H1 (cell line): ENCODE results near the gene SH3BGRL3. TPM values are rescaled to one million over a fixed set of nuclear protein-coding genes. Genes with fewer than 3 reads are reported as not detected.

ENCODE experiments used
- ATF3 ChIP-seq: IDR thresholded peaks from 2 replicates; pipeline ENCODE4 v1.6.1; 2011; ENCODE audit warnings: low read depth, mild to moderate bottlenecking, low read length; ENCODE audit not compliant: insufficient read depth
- BRCA1 ChIP-seq: IDR thresholded peaks from 2 replicates; pipeline ENCODE4 v1.6.1; 2012; ENCODE audit warnings: low read depth, low read length, improper control_type of control experiment
- CHD1 ChIP-seq: IDR thresholded peaks from 2 replicates; pipeline ENCODE4 v1.6.1; 2012; ENCODE audit warnings: low read depth, low read length, improper control_type of control experiment
- CTBP2 ChIP-seq: IDR thresholded peaks from 2 replicates; pipeline ENCODE4 v1.7.0; 2011; ENCODE audit warnings: borderline replicate concordance, mild to moderate bottlenecking, moderate library complexity, mixed read lengths, low read length; ENCODE audit not compliant: insufficient read depth, insufficient read length
- E2F6 ChIP-seq: IDR thresholded peaks from 2 replicates; pipeline ENCODE4 v1.6.1; 2012; ENCODE audit warnings: inconsistent platforms
- EZH2 ChIP-seq: fragments of 200-600 bp; sonication (generic); IDR thresholded peaks from 2 replicates; pipeline ENCODE4 v1.7.1; 2012; ENCODE audit warnings: low read depth, mild to moderate bottlenecking, moderate library complexity, low read length, inconsistent platforms; ENCODE audit not compliant: severe bottlenecking
- FOSL1 ChIP-seq: IDR thresholded peaks from 2 replicates; pipeline ENCODE4 v1.6.1; 2011; ENCODE audit warnings: mild to moderate bottlenecking, low read depth, low read length, moderate library complexity; ENCODE audit not compliant: insufficient read depth
- GABPA ChIP-seq: IDR thresholded peaks from 2 replicates; pipeline ENCODE4 v1.6.1; 2011; ENCODE audit warnings: mild to moderate bottlenecking, low read length, moderate library complexity, borderline replicate concordance; ENCODE audit not compliant: insufficient read depth
- HDAC6 ChIP-seq: IDR thresholded peaks from one replicate; pipeline ENCODE4 v1.7.1; 2012; ENCODE audit warnings: low read depth, mild to moderate bottlenecking, inconsistent platforms, low read length, moderate library complexity
- JUND ChIP-seq: IDR thresholded peaks from 2 replicates; pipeline ENCODE4 v1.6.1; 2011; ENCODE audit warnings: mild to moderate bottlenecking, improper control_type of control experiment, low read length
- NANOG ChIP-seq: IDR thresholded peaks from 2 replicates; pipeline ENCODE4 v1.6.1; 2011; ENCODE audit warnings: low read length, low read depth, mild to moderate bottlenecking, inconsistent platforms; ENCODE audit not compliant: insufficient read depth, poor library complexity, severe bottlenecking
- PHF8 ChIP-seq: fragments of 200-600 bp; sonication (generic); conservative IDR thresholded peaks from 2 replicates; pipeline ENCODE4 v1.7.1; 2012; ENCODE audit warnings: low read depth, mild to moderate bottlenecking, inconsistent platforms, low read length, moderate library complexity
- POU5F1 ChIP-seq: IDR thresholded peaks from 2 replicates; pipeline ENCODE4 v1.6.1; 2011; ENCODE audit warnings: low read depth, mild to moderate bottlenecking, low read length, moderate library complexity
- RBBP5 ChIP-seq: IDR thresholded peaks from 2 replicates; pipeline ENCODE4 v1.7.1; 2012; ENCODE audit warnings: low read depth, mild to moderate bottlenecking, inconsistent platforms, low read length, moderate library complexity, borderline replicate concordance
- RFX5 ChIP-seq: IDR thresholded peaks from 2 replicates; pipeline ENCODE4 v1.6.1; 2011; ENCODE audit warnings: low read depth, low read length, improper control_type of control experiment, borderline replicate concordance
- RXRA ChIP-seq: IDR thresholded peaks from 2 replicates; pipeline ENCODE4 v1.6.1; 2011; ENCODE audit warnings: low read depth, mild to moderate bottlenecking, low read length, moderate library complexity; ENCODE audit not compliant: insufficient read depth
- SIN3A ChIP-seq, 2 experiments: IDR thresholded peaks in 1 of 2; conservative IDR thresholded peaks in 1 of 2; 2 replicates each; pipeline ENCODE4 v1.6.1; 2011 to 2012; ENCODE audit warnings: low read length in 2 of 2, improper control_type of control experiment in 1 of 2, low read depth in 1 of 2, mild to moderate bottlenecking in 1 of 2
- SIX5 ChIP-seq: IDR thresholded peaks from 2 replicates; pipeline ENCODE4 v1.6.1; 2011; ENCODE audit warnings: mild to moderate bottlenecking, low read depth, low read length
- SP1 ChIP-seq: IDR thresholded peaks from 2 replicates; pipeline ENCODE4 v1.6.1; 2011; ENCODE audit warnings: low read depth, low read length
- SP2 ChIP-seq: IDR thresholded peaks from 2 replicates; pipeline ENCODE4 v1.6.1; 2012; ENCODE audit warnings: mild to moderate bottlenecking, low read length, inconsistent platforms
- SUZ12 ChIP-seq: fragments of 200-600 bp; sonication (generic); IDR thresholded peaks from 2 replicates; pipeline ENCODE4 v1.6.1; 2012; ENCODE audit warnings: mild to moderate bottlenecking, inconsistent platforms, low read length, moderate library complexity, mixed read lengths
- TAF7 ChIP-seq: optimal IDR thresholded peaks from 2 replicates; pipeline ENCODE3; 2011; ENCODE audit warnings: low read depth, mild to moderate bottlenecking, inconsistent platforms, low read length, moderate library complexity, borderline replicate concordance
- YY1 ChIP-seq: IDR thresholded peaks from 2 replicates; pipeline ENCODE4 v1.6.1; 2011; ENCODE audit warnings: low read depth, mild to moderate bottlenecking, low read length
- polyA plus RNA-seq, 7 experiments: library from polyadenylated mRNA; depleted of rRNA in 3 of 7; stranded (reverse) in 5 of 7; unstranded in 2 of 7; fragments of >200 nt in 5 of 7; fragments of 200-250 nt in 2 of 7; gene quantifications; 1 replicate in 5 of 7; 2 replicates in 1 of 7; 4 replicates in 1 of 7; pipeline versions ENCODE4 v1.2.1 to v1.2.3, GENCODE V29; 2011 to 2013; ENCODE audit warnings: missing spikeins in 2 of 7, mixed read lengths in 2 of 7
- total RNA-seq: library from RNA; stranded (reverse); fragmentation: NEBNext Ultra II Directional; extraction: Animal tissue kit (Norgen Biotek cat#: 25700); gene quantifications from 2 replicates; pipeline ENCODE4 v1.2.1, GENCODE V29; 2021

Gene SH3BGRL3
- total and polyA plus RNA-seq, 2 of the 8 experiments (the other 6 are each of a cell fraction or from before 2014, with no cell fraction given), result 77.8 to 107 TPM

GRCh38 chr1:26285366-26286063 is 5.6 kb downstream of the SH3BGRL3 start (continued):
- no peak for TF ChIP-seq FOSL1
- no peak for TF ChIP-seq SP1
- TF ChIP-seq JUND, result no peak
- no peak for TF ChIP-seq HDAC6
- no peak for TF ChIP-seq SUZ12
- TF ChIP-seq BRCA1, result no peak
- peak; percentile 28 for TF ChIP-seq CTBP2
- no peak for TF ChIP-seq RXRA
- TF ChIP-seq CHD1, result no peak
- TF ChIP-seq RBBP5, result no peak
- no peak for TF ChIP-seq E2F6
- TF ChIP-seq GABPA, result no peak
- no peak for TF ChIP-seq EZH2
- TF ChIP-seq PHF8, result no peak
- TF ChIP-seq NANOG, result no peak
- no peak for TF ChIP-seq ATF3
- TF ChIP-seq SP2, result no peak
- TF ChIP-seq TAF7, result peak; percentile 52
- TF ChIP-seq RFX5, result no peak
- TF ChIP-seq SIX5, result no peak
- TF ChIP-seq YY1, result peak; percentile 55; the same call in 1 of the 2 replicates
- peak; percentile 75 to 86; a peak in 2 of 4 replicates for TF ChIP-seq SIN3A (conservative IDR thresholded peaks at IDR 0.05 in 1 of 2, IDR thresholded peaks at IDR 0.05 in 1 of 2; ENCODE audit: low read depth in 1 of 2, low read length in 2 of 2)
- TF ChIP-seq POU5F1, result no peak
